NCI-H82 (cell line): ENCODE data around the gene FARP1.
A peak's percentile ranks its signal among the peaks of the same experiment; 100 is the strongest.

Experiments
- DNase-seq: peaks from one replicate; lab custom pipeline; 2025; lab: John Stamatoyannopoulos, UW

FARP1 gene

DNA sequence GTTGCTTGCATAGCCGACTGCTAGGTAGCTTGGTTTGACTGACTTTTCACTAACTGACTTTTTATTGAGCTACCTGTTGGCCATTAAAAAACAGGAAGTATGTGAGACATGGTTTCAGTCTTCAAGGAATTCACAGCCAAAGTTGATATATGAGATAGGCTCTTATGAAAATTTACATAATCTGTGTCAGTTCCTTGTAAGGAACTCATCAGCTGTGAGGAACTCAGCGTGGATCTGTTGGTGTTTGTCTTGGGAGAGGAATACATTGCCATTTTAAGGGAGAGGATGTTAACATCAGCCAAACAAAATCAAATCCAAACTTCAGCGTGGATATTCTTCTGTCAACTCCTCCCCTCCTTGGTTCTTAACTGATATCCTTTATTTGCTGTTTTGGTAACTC, 32.1 kb downstream of the FARP1 start:
- DNase-seq: no peak

DNA sequence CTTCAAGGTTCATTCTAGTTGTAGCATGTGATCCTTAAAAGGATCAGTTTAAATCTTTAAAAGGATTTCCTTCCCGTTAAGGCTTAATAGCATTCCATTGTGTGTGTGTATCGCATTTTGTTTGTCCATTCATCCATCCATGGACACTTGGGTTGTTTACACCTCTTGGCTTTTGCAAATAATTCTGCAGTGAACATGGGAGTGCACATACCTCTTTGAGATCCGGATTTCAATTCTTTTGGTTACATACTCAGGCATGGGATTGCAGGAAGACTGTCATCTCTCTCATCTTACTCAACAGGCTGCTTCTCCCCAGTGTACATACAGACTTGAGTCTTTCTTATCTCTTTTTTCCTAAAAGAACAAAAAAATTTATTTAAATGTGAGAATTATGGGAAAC, 32.9 kb downstream of the FARP1 start:
- peak; percentile 84 for DNase-seq

DNA sequence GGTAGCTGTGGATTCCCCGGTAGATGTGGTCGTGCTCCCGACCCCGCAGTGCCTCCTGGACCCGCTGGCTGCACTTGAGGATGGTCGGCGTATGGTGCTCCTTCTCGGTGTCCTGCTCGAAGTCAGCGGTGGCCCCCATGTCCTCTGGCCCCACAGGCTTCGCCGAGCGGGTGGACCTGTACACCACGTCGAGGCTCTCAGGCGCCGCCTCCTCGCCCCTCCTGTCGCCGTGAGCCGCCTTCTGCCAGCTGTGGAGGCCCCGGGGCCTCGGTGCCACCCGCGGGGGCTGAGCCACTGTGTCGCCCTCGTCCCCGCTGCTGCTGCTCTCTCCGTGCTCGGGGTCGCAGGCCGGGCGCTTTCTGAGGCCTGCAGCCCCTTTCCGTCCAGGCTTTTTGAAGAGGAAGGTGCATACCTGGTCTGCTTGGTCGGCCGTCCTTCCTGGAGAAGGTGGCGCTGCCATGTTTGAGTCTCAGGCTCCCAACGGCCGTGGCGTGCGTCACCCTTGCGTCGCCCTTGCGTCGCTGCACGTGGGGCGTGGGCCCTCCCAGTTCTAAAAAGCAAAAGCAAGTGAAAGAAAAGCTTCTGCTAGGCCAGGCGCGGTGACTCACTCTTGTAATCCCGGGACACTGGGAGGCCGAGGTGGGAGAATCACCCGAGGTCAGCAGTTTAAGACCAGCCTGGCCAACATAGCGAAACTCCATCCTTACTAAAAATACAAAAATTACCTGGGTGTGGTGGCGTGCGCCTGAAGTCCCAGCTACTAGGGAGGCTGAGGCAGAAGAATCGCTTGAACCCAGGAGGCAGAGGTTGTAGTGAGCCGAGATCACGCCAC, 34.1 kb downstream of the FARP1 start, which contains the start of gene RNF113B:
TSS of gene RNF113B (minus strand) at position 493 of the 832 bp plus-strand sequence. CDS start at position 460, 33 bp downstream.
- DNase-seq: no peak

DNA sequence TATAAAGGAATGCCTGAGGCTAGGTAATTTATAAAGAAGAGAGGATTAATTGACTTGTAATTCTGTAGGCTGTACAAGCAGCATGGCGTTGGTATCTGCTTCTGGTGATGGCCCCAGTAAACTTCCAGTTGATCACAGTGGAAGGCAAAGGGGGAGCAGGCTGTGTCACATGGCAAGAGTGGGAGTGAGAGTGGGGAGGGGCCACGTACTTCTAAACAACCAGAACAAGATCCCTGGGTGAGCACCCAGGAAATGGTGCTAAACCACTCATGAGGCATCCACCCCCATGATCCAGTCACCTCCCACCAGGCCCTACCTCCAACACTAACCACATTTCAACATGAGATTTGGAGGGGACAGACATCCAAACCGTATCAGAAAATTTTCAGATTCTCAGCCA, 37.2 kb downstream of the FARP1 start:
- no peak for DNase-seq

DNA sequence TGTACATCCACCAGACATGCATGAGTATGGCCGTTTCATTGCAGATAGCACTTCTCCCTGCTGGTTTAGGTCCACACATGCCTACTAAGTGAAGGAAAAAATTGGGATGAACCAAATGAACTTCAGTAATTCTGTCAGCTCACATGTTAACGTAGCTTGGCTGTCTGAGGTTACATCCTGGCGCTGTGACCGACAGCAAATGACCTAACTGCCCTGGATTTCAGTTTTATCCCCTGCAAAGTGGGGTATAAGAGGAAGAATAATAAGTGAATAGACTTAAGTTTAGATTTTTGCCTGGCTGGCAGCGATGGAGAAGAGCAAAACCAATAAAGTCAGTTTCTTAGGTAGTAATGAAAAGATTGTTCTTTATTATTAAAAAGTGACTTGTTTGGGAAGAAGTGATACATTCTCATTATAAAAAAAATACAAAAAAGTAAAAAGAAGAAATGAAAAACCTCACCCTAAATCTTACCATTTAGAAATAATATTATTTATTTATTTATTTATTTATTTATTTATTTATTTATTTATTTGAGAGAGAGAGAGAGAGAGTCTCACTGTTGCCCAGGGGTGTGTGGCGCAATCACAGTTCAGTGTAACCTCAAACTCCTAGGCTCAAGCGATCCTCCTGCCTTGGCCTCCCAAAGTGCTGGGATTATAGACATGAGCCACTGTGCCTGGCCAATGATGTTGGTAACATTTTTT, 38.4 kb downstream of the FARP1 start:
- no peak for DNase-seq

DNA sequence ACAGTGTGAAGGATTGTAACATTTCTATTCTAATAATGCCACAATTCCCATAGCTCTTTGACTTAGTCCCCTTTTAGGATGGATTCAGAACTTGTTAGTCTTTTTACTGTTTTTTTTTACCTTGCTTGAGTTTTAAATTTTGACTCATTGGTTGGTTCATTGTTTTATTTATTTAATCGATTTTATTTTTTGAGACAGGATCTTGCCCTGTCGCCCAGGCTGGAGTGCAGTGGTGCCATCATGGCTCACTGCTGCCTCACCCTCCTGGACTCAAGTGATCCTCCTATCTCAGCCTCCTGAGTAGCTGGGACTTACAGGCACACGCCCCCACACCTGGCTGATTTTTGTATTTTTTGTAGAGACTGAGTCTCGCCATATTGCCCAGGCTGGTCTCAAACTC, 39.3 kb downstream of the FARP1 start:
- DNase-seq: no peak

DNA sequence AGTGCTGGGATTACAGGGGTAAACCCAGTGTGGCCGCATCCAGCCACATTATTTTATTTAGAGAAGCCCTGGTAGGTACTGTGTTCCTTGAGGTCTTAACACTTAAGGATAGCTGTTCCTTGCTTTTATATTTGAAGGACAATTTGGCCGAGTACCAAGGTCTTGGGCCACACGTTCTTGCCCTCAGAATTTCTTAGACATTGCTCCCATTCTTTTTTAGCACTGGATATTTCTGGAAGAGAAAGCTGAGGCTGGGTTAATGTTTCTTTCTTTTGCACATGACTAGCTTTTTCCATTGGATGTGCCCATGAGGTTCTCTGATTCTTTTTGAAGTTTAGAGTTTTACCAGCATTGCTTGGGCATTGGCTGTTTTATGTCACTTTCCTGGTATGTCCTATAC, 39.7 kb downstream of the FARP1 start:
- no peak for DNase-seq

DNA sequence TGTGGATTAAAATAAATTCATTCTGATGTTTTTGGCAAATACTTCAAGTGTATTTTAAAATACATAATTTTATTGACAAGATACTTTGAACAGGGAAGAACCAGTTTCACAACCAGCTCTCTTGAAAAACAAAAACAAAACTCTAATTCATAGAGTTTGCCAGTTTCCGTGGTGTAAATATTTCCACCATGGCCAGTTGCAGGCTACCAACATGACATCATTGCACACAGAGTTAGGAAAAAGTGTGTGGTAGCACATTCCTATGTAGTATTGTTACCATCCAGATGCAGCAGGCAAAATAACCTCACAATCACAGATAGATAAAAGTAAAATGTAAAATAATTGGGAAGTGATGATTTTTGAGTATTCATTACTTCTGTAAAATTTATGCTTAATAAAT, 41.9 kb downstream of the FARP1 start:
- no peak for DNase-seq

DNA sequence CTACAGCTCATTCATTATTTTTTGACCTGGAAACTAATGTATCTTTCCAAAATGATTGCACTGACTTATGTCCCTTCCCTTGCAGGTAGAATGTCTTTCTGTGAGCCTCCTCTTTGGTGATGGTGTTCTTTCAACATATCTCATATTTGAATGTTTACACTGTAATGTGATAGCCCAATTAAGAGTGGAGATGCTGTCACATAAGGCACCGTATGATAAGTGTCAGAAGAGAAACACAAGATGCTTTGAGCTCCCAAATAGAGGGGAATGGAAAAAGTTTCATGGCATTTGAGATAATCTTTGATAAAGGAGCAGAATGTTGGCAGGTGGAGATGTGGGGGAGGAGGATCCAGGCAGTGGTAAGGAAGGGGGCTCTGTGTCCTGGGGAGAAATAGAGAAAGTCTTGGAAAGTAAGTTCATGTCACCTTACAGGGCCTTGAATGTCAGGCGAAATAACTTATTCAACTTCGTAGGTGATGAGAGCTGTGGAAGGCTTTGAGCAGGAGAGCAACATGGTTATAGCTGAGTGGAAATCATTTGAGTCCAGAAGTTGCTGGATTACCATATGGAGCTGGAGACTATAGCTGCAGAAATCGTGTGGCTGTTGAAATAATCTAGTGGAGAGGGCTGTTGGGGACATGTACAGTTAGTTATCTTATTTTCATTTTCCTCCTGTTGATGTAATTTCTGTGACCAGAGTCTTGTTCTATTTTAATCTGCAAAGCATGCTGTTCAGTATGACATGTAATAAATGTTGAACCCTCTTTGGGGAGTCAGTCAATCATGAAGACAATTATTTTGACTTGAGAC, 44.5 kb downstream of the FARP1 start:
- no peak for DNase-seq

DNA sequence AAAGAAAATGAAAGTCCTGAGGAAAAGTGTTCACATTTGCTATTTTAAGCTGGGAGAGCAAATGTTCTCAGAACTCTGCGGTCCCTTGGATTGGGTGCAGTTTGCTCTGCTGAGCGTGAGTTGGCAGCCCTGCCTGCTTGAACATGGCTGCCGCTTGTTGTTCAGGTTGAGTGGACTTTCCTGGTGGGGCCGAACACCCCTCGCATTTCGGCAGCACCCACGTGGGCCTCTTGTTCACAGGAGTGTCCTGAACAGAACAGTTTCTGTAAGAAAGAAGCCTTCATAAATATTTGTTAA, 45.0 kb downstream of the FARP1 start:
- no peak for DNase-seq

DNA sequence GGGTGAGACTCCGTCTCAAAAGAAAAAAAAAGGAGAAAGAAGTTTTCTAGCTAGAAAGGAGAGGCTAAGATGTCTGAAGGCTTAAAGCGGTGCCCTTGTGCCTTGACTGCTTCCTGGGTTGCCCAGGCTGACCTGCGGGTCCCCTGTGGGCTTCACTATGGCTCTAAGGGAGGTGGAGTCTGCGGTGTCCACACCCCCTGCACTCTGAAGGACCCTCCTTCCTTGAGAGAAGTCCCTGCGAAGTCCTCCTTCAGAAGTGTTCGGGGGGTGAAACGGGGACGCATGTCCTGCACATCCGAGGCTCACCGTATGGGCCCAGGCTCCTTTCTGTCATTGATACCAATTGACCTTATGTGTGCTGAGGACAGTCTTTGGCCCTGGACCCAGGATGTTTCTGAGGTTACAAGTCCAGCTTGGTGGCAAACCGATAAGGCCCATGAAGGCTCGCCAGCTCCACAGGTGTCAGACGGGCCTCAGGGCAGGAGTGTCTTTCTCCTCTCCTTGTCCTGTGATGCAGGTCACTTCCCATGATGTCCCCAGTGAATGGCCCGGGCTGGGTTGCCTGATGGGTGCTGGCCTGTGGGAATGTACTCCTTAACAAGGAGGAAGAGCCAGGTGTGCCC, 45.8 kb downstream of the FARP1 start:
- DNase-seq: no peak

DNA sequence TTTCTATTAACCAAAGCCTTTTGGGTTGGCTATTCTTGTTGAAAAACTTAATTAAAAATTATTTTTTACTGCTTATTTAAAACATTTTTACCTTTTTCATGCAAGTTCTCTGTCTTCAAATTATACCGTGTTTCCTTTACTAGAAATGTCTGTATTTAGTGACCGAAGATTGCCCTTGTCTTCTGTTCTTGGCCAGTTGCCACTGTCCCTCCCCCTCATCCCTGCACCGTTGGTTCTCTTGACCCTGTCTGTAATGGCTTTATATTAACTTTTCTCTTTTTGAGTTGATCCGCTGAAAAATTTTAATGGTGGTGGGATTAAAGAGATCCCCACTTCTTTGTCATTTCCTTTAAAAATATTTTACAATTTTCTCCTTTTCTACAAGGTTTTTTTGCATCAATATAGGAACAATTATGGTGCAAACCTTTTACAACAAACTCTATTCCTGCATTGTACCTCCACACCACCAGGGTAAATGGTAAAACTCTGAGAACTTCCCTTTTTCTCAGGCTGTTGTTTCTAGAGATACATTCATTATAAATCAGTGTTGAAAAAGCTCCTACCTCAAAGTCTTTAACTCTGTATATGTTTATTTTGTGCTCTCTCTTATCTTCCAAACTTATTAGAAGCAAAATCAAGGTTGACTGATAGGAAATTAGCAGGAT, 47.1 kb downstream of the FARP1 start:
- no peak for DNase-seq

DNA sequence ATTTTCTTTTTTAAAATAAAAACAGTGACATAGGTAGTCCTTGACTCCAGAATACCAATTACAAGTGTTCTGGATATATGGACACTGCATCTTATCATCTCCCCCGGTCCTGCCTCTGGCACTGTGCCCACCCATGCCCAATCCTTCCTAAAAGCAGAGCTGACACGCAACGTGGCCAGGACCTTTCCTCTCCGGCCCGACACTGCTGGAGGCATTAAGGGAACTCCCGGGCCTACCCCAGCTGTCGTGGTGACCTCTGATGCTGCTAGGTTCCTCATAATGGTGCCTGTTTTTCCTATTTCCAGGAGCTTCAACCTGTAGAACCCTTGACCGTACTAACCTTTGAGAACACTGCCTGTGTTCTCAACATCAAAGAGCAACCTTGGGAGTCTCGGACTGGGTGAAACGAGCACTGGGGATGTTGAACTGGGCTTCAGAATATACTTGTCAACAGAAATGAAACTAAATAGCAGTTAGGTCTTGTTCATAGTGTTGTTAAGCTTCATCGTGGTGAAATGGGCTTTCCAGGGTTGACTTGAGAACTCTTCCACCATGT, 48.1 kb downstream of the FARP1 start:
- no peak for DNase-seq

DNA sequence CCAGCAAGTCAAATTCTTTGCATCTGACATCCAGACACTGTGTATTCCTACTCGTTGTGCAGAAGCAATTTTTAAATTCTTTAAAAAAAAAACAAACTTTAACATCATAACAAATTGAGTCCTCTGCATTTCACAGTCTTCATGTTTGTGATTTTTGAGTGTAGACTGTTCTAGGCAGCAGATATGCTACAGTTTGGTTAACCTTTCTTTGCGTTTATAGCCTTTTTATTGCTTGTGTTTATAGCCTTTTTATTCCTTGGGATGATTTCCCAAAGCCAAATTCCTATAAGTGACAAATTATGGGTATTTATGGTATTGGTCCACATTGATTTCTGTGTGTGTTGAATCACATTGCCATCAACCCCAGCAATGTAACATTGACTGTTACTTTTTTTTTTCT, 49.1 kb downstream of the FARP1 start:
- no peak for DNase-seq

DNA sequence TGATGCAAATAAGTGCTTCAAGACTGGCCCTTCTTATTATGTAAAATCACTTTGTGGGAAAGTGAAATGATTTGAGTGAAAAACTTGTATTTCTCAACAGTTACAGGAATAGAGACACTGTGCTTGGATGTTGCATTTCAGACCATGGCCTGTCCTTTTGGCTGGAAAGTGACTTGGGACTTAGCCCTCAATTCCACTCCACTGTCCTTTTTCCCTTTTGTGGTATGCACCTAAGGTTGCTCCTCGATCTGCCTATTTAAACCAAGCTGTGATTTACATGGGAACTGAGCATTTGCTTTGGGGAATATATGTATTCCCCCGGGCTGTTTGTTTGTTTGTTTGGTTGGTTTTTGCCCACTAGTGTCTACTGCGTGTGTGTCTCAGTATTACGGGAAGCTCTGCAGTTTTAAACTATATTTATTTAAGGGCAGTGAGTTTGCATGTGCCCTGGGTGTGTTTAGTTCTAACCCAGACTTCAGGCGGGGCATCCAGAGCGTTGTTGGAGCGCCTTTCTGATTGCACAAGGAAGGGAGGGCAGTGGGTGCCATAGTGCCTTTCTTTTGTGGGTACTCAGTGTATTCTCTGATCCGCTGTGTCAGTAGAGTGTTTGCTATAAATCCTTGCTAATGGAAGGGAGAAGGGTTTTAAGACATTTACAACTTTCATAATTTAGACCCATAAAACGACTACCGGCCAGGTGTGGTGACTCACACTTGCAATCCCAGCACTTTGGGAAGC, 52.3 kb downstream of the FARP1 start:
- no peak for DNase-seq

DNA sequence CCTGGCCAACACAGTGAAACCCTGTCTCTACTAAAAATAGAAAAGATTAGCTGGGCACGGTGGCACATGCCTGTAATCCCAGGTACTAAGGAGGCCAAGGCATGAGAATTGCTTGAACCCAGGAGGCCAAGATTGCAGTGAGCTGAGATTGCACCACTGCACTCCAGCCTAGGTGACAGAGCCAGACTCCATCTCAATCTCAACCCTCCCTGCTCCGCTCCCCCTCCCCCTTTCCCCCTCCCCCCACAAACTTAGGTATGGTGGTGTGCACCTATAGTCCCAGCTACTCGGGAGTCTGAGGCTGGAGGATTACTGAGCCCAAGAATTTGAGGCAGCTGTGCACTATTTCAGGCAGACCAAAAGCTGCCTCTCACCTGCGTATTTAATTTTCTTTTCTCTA, 55.8 kb downstream of the FARP1 start:
- DNase-seq: no peak

DNA sequence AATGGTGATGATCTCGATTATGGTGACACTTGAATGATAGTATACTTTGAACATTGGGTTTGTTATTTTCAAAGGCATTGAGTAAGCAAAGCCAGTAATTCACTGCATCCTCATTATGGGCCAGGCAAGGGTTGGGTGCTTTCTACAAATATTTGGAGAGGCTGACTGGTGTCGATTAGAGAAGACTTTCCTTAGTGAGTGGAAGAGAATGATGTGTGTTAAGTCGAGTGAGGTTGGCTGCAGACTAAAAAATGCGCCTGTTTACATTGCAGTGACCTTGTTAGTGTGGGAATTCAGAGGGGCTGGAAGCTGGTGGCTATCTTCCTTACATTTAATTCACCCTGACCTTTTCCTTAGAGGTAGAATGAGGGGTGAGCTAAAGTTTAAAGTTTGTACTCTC, 56.6 kb downstream of the FARP1 start:
- DNase-seq: no peak

DNA sequence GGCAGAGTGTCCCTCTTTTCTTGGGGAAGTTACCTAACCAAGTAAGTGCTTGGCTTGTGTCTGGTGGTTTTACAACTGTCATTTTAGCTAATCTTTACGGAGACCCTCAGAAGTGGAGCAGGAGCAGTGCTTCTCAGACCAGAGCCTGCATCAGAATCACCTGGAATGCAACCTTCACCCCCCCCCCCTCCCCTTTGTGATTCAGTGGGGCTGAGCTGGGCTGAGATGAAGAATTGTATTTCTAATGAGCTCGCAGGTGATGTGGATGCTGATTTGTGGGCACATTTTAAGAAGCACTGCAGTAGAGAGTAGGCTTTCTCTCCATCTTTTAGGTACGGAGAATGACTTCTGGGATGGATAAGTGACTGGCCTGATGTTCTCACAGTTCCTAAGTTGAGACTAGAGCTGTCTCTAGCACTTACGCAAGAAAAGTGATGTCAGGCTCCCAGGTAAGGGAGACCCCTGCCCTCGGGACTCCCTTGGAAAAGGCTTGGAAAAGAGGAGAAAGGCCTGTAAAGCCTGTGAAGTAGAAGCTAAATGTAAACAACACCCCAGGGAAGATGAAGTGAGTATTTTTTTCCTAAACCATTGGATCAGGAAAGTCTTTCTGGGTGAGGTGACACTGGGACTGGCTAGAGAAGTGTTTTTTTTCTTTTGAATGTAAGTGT, 57.5 kb downstream of the FARP1 start:
- no peak for DNase-seq

DNA sequence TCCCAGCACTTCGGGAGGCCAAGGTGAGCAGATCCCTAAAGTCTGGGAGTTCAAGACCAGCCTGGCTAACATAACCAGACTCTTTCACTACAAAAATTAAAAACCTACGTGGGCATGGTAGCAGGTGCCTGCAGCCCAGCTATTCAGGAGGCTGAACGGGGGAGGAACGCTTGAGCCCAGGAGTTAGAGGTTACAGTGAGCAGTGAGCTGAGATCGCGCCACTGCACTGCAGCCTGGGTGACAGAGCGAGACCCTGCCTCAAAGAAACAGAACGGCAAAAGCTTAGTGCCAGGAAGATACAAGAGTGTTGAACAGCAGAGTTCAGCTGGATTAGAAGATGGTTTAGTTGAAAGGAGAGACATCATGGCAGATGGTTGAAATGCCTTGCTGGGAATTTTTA, 58.3 kb downstream of the FARP1 start:
- DNase-seq: no peak

DNA sequence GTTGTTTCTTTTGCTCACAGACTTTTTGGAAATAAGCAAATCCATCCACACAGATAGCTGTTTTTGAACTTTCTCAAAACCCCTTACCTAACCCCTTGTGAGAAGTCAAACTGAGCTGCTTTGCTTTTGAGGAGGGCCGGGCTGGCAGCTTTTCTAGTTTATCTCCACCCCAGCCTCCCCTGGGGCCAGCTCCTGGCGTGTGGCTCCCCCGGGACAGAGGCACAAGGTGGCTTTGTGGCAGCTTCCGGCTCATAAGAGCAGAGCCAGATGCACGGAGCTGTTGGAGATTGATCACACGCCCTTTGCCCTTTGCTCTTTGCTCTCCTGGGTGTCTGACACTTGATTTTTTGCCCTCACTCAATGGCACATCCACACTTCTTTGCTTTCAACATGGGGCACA, 59.1 kb downstream of the FARP1 start:
- peak; percentile 79 for DNase-seq
